Spleen (tissue), 11 donors: ENCODE measurements around the gene EIF3A. TPM values are rescaled to one million over a fixed set of nuclear protein-coding genes. Genes with fewer than 3 reads are reported as not detected.

Experiments
- DNase-seq: peaks from one replicate; pipeline ENCODE4 v3.0.0-alpha.2; 2020
- H3K27ac ChIP-seq, 8 donors: fragments of 200-600 bp; sonication (generic) in 7 of 8; 1 replicate in 4 of 8; 2 replicates in 4 of 8; pipeline versions ENCODE4 v1.5.0 to v1.8.0; 2016 to 2021; ENCODE audit warnings: inconsistent platforms in 4 of 8, mild to moderate bottlenecking in 4 of 8, moderate library complexity in 1 of 8
- H3K27me3 ChIP-seq, 7 donors: fragments of 200-600 bp; sonication (generic) in 6 of 7; replicated peaks in 1 of 7; 1 replicate in 4 of 7; 2 replicates in 3 of 7; pipeline versions ENCODE4 v1.5.0 to v1.8.0; 2016 to 2021; ENCODE audit warnings: inconsistent platforms in 3 of 7, mild to moderate bottlenecking in 1 of 7
- H3K36me3 ChIP-seq, 6 donors: fragments of 200-600 bp; sonication (generic) in 5 of 6; 1 replicate in 4 of 6; 2 replicates in 2 of 6; pipeline versions ENCODE4 v1.5.0 to v1.8.0; 2016 to 2021; ENCODE audit warnings: inconsistent platforms in 2 of 6
- H3K4me1 ChIP-seq, 6 donors: fragments of 200-600 bp; sonication (generic) in 5 of 6; 1 replicate in 3 of 6; 2 replicates in 3 of 6; pipeline versions ENCODE4 v1.5.0 to v1.8.0; 2016 to 2021; ENCODE audit warnings: inconsistent platforms in 3 of 6
- H3K4me3 ChIP-seq, 8 donors: fragments of 200-600 bp; sonication (generic) in 7 of 8; 1 replicate in 4 of 8; 2 replicates in 4 of 8; pipeline versions ENCODE4 v1.5.0 to v1.8.0; 2016 to 2021; ENCODE audit warnings: inconsistent platforms in 4 of 8, mild to moderate bottlenecking in 4 of 8, moderate library complexity in 2 of 8
- H3K9me3 ChIP-seq, 8 donors: fragments of 200-600 bp; sonication (generic) in 7 of 8; 1 replicate in 4 of 8; 2 replicates in 4 of 8; pipeline versions ENCODE4 v1.5.0 to v1.8.0; 2016 to 2021; ENCODE audit warnings: inconsistent platforms in 4 of 8
- CTCF ChIP-seq, 11 experiments: fragments of 200-600 bp in 7 of 11; fragments of 450-650 bp in 4 of 11; sonication (generic) in 4 of 11; IDR thresholded peaks in 8 of 11; conservative IDR thresholded peaks in 3 of 11; 1 replicate in 7 of 11; 2 replicates in 4 of 11; pipeline versions ENCODE4 v1.4.0 to v1.8.0; 2016 to 2021; ENCODE audit warnings: antibody characterized with exemption in 11 of 11, inconsistent platforms in 4 of 11, mild to moderate bottlenecking in 1 of 11
- POLR2A ChIP-seq, 3 donors: fragments of 450-650 bp; IDR thresholded peaks; one replicate each; pipeline ENCODE4 v1.5.1; 2017; ENCODE audit warnings: antibody characterized with exemption in 3 of 3, mild to moderate bottlenecking in 1 of 3
- POLR2AphosphoS5 ChIP-seq, 3 donors: sonication (generic); formaldehyde crosslinking; IDR thresholded peaks; one replicate each; pipeline ENCODE4 v1.5.1; 2017; ENCODE audit warnings: antibody characterized with exemption in 3 of 3
- WGBS, 5 donors: extraction: QIAGEN DNeasy Blood & Tissue Kit in 3 of 5; methylation state at CpG; one replicate each; pipeline versions ENCODE4 v1.1.5 to v1.1.7; 2013 to 2018; 5-methylcytosine and 5-hydroxymethylcytosine counted together
- intact Hi-C: fragments of 100-400 bp; cut with DNase I; formaldehyde crosslinking; loops from one replicate; pipeline ENCODE4 v1.15.0; 2023; ENCODE audit warnings: low total_unique reads
- polyA plus RNA-seq, 3 donors: library from polyadenylated mRNA; stranded (reverse); fragments of 200-250 nt; gene quantifications; one replicate each; pipeline ENCODE4 v1.2.1, GENCODE V29; 2013
- total RNA-seq, 7 donors: library from RNA; depleted of rRNA in 3 of 7; stranded (reverse); fragments of >200 nt in 3 of 7; fragmentation: NEBNext Ultra II Directional in 4 of 7; extraction: Animal tissue kit (Norgen Biotek cat#: 25700) in 4 of 7; gene quantifications; one replicate each; pipeline versions ENCODE4 v1.1.0 to v1.2.1, GENCODE V29; 2016 to 2021
- donor health status: healthy with polysubstance abuse.
- donor health status: DM: no; HTN: no; CAD: no; lungs with moderate emphysema.
- donor health status: DM: no; HTN: no; CAD: no.
- donor health status: Bipolar disorder and iron deficiency.
- donor health status: healthy.
- donor health status: DM: no; HTN: no; CAD: no.
- donor health status: DM: yes; HTN: yes; CAD: no.

EIF3A gene
- total and polyA plus RNA-seq, 10 donors: 21.9 to 93.9 (median 84.3) TPM

GRCh38 chr10:119005362-119006043 lies 75.1 kb downstream of the EIF3A start:
- no peak overlapping the region for H3K27ac ChIP-seq
- H3K27me3 ChIP-seq: peaks cover 0 to 46% (median 0%) of the 10 kb centered on the region in 7 donors
- TF ChIP-seq POLR2AphosphoS5 (IDR thresholded peaks at IDR 0.05): no peak
- no peak for TF ChIP-seq CTCF (IDR thresholded peaks at IDR 0.05 in 8 of 11, conservative IDR thresholded peaks at IDR 0.05 in 3 of 11)
- TF ChIP-seq POLR2A (IDR thresholded peaks at IDR 0.05): no peak
- no peaks in the 10 kb centered on the region for H3K36me3 ChIP-seq
- intact Hi-C loops: no loop called here
- WGBS, 5 donors: 79 to 89% (median 88%) methylated on average over 9 of the region's 9 CpGs
- no peaks in the 10 kb centered on the region for H3K4me1 ChIP-seq
- DNase-seq: no peak
- no peaks in the 10 kb centered on the region for H3K9me3 ChIP-seq
- H3K4me3 ChIP-seq: no peak overlapping the region

- Histone ChIP-seq H3K4me3 (no peak overlapping the region), H3K36me3 (no peaks in the 10 kb centered on the region), H3K4me1 (no peaks in the 10 kb centered on the region), H3K27me3 (peaks cover 0 to 41% (median 0%) of the 10 kb centered on the region in 7 donors), H3K27ac (no peak overlapping the region), H3K9me3 (no peaks in the 10 kb centered on the region)
- DNase-seq: no peak
- intact Hi-C loops: no loop called here
- TF ChIP-seq POLR2AphosphoS5 (IDR thresholded peaks at IDR 0.05) (no peak), CTCF (IDR thresholded peaks at IDR 0.05 in 8 of 11, conservative IDR thresholded peaks at IDR 0.05 in 3 of 11) (no peak), POLR2A (IDR thresholded peaks at IDR 0.05) (no peak)
- WGBS, 5 donors: 33 to 78% (median 63%) methylated on average over 2 to 7 of the region's 7 CpGs
Measured at GRCh38 chr10:119003572-119004289, 76.9 kb downstream of the EIF3A start.

DNA sequence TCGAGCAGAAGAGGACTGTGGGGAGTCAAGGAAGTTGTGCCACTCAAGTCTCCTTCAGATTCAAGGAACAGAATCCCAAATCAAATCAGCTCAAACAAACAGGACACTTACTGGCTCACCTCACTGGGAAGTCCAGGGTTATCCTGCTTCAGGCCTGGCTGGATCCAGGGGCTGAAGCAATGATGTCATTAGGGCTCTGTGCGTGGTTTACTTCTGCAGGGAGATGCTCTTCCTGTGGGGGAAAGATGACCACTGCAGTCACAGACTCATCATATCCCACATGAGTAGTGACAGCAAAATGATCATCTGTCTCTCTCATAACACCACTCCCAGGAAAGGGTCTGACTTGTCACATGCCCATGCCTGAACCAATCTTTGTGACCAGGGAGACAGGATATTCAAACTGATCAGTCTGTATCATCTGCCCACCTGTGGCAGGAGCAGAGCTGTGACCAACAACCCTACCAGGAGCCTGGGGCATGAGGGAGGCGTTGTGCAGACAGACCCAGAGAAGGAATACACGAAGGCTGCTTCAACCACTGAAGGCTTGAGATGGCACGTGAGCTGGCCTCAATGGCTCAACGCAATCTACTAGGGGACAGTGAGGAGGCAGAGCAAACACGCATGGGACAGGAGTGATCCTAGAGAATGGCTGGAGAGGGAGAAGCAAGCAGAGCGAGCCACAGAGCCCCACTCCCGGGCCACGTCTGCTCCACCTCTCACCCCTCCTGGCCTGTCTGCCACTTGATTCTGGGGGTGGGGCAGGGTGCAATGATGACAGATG lies 78.7 kb downstream of the EIF3A start:
- DNase-seq: no peak
- H3K36me3 ChIP-seq: no peaks in the 10 kb centered on the region
- 82 to 91% (median 85%) methylated on average over 10 of the region's 10 CpGs for WGBS, 5 donors
- no peak overlapping the region for H3K4me3 ChIP-seq
- no peak for TF ChIP-seq CTCF (IDR thresholded peaks at IDR 0.05 in 8 of 11, conservative IDR thresholded peaks at IDR 0.05 in 3 of 11)
- no peak for TF ChIP-seq POLR2AphosphoS5 (IDR thresholded peaks at IDR 0.05)
- no peak for TF ChIP-seq POLR2A (IDR thresholded peaks at IDR 0.05)
- no peaks in the 10 kb centered on the region for H3K9me3 ChIP-seq
- no peak overlapping the region for H3K27ac ChIP-seq
- no peaks in the 10 kb centered on the region for H3K4me1 ChIP-seq
- peaks cover 0 to 34% (median 0%) of the 10 kb centered on the region in 7 donors for H3K27me3 ChIP-seq
- intact Hi-C loops: no loop called here
